ENCODE measurements around the gene SH3BP4. TPM values are rescaled to one million over a fixed set of nuclear protein-coding genes. Genes with fewer than 3 reads are reported as not detected.

SH3BP4 gene
- total RNA-seq, 4 donors from 2014 or later, result 29.3 to 63.0 (median 42.9) TPM

GRCh38 chr2:235097196-235097595 is 145.4 kb downstream of the SH3BP4 start:
- no peak for ATAC-seq
- TF ChIP-seq POLR2AphosphoS5 (IDR thresholded peaks at IDR 0.05) (no peak), EP300 (IDR thresholded peaks at IDR 0.05) (no peak)
- TF ChIP-seq, protein P1, sequence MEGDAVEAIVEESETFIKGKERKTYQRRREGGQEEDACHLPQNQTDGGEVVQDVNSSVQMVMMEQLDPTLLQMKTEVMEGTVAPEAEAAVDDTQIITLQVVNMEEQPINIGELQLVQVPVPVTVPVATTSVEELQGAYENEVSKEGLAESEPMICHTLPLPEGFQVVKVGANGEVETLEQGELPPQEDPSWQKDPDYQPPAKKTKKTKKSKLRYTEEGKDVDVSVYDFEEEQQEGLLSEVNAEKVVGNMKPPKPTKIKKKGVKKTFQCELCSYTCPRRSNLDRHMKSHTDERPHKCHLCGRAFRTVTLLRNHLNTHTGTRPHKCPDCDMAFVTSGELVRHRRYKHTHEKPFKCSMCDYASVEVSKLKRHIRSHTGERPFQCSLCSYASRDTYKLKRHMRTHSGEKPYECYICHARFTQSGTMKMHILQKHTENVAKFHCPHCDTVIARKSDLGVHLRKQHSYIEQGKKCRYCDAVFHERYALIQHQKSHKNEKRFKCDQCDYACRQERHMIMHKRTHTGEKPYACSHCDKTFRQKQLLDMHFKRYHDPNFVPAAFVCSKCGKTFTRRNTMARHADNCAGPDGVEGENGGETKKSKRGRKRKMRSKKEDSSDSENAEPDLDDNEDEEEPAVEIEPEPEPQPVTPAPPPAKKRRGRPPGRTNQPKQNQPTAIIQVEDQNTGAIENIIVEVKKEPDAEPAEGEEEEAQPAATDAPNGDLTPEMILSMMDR (IDR thresholded peaks at IDR 0.05), result no peak
- Histone ChIP-seq H3K36me3 (no peaks in the 10 kb centered on the region), H3K4me1 (peaks cover 2 to 6% (median 4%) of the 10 kb centered on the region in 3 donors), H3K27ac (no peak overlapping the region), H3K27me3 (no peaks in the 10 kb centered on the region), H3K4me3 (no peak overlapping the region), H3K9me3 (no peaks in the 10 kb centered on the region)
- 72 to 100% methylated on average over 2 to 4 of the region's 6 CpGs for WGBS, 2 donors (ENCODE audit: low coverage in 1 of 2)

DNA sequence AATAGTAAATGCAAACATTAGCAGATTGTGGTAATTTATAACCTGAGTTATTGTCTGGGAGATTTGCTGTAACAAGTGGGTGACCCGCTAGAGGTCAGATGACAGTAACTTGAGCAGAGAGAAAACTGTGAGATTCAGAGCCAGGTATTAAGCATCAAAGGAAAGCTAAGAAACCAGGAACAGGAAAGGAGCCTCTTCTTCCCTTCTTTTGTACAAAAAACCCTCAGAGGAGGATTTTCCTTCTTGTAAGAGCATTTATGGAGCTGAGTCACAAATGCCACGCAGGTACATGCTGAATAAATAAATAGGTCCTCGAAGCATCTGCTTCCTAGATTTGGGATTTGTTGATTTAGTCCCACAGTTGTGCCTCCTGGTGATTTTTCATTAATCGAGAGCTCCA is 146.5 kb downstream of the SH3BP4 start:
- Histone ChIP-seq H3K9me3 (no peaks in the 10 kb centered on the region), H3K27ac (no peak overlapping the region), H3K27me3 (no peaks in the 10 kb centered on the region), H3K4me1 (peaks cover 2 to 14% (median 4%) of the 10 kb centered on the region in 3 donors), H3K4me3 (no peak overlapping the region), H3K36me3 (no peaks in the 10 kb centered on the region)
- ATAC-seq, result no peak
- TF ChIP-seq POLR2AphosphoS5 (IDR thresholded peaks at IDR 0.05) (no peak), EP300 (IDR thresholded peaks at IDR 0.05) (no peak), POLR2A (IDR thresholded peaks at IDR 0.05) (no peak)
- TF ChIP-seq, protein P1 (IDR thresholded peaks at IDR 0.05), result no peak
- 72% methylated on average over 4 of the region's 4 CpGs for WGBS, 2 donors (ENCODE audit: low coverage in 1 of 2)

DNA sequence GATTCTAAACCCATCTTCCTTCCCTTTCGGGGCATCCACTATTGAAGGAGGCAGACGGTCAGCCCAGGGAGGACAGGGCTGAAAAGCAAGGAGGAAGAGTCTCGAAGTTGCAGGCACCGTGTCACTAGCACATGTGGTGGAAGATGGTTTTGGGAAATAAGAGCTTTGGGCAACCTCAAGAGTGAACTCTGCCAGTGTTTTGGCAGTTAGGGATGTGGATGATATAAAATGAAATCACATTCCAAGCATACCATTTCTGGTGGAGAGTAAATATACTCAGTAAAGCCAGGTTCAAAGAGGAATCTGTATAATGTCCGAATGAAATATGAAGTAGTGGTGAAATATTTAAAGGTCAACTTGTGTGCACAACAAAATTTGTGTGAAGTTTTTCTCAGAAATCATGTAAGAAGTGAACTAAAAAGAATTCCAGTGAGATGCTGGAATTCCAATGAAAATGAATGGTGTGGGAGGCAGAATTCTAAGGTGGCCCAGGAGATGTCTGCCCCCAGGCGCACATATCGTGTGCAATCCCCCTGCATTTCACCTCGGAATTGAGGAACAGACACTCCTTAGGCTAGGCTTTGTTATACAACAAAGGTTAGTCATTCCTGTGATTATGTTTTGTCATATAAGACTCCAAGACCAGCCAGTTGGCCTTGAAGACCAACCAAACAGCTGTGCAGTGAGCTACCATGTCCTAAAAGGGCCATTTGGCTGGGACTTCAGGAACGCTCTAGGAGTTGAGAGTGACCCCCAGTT is 147.1 kb downstream of the SH3BP4 start:
- H3K4me3 ChIP-seq, result no peak overlapping the region
- ATAC-seq, result no peak
- no peaks in the 10 kb centered on the region for H3K36me3 ChIP-seq

DNA sequence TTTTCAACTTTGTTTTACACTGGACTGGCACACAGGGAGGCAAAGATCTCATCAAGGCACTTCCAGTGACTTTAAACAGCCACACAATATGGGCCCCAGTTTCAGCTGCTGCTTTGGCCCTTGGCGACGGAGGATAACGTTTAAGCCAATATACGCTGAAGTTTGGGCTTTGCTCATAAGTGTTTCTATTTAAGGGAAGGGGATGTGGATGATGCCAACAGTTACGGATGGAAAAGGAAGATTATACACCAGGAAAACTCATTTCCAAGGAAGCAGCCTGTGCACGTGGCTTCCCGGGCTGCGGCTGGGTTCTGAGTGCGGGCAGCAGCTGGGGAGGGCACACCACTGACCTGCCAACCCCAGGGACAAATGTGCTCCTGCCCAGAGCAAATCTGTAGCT is 151.1 kb downstream of the SH3BP4 start:
- TF ChIP-seq, protein P1 (IDR thresholded peaks at IDR 0.05), result no peak
- TF ChIP-seq POLR2A (IDR thresholded peaks at IDR 0.05) (no peak), EP300 (IDR thresholded peaks at IDR 0.05) (no peak), POLR2AphosphoS5 (IDR thresholded peaks at IDR 0.05) (no peak)
- H3K4me1 ChIP-seq, result peaks cover 2 to 14% (median 4%) of the 10 kb centered on the region in 3 donors
- H3K27me3 ChIP-seq, result no peaks in the 10 kb centered on the region
- no peak for ATAC-seq
- no peak overlapping the region for H3K4me3 ChIP-seq
- H3K36me3 ChIP-seq, result no peaks in the 10 kb centered on the region
- H3K27ac ChIP-seq, result no peak overlapping the region
- 55 to 79% methylated on average over 4 to 6 of the region's 9 CpGs for WGBS, 2 donors (ENCODE audit: low coverage in 1 of 2)
- H3K9me3 ChIP-seq, result no peaks in the 10 kb centered on the region

More for the DNA sequence above, 147.1 kb downstream of the SH3BP4 start:
- Histone ChIP-seq H3K27ac (no peak overlapping the region), H3K27me3 (no peaks in the 10 kb centered on the region), H3K4me1 (peaks cover 2 to 14% (median 4%) of the 10 kb centered on the region in 3 donors), H3K9me3 (no peaks in the 10 kb centered on the region)
- WGBS, 2 donors (ENCODE audit: low coverage in 1 of 2), result 50 to 67% methylated on average over 6 to 9 of the region's 9 CpGs
- TF ChIP-seq POLR2A (IDR thresholded peaks at IDR 0.05), result no peak

All from gastroesophageal sphincter (tissue), 4 donors.